ENCODE results near the gene TSTD1. TPM values are rescaled to one million over a fixed set of nuclear protein-coding genes. Genes with fewer than 3 reads are reported as not detected.

Gene TSTD1
- total RNA-seq, 1 experiment from 2014 or later = 67.6 TPM

DNA sequence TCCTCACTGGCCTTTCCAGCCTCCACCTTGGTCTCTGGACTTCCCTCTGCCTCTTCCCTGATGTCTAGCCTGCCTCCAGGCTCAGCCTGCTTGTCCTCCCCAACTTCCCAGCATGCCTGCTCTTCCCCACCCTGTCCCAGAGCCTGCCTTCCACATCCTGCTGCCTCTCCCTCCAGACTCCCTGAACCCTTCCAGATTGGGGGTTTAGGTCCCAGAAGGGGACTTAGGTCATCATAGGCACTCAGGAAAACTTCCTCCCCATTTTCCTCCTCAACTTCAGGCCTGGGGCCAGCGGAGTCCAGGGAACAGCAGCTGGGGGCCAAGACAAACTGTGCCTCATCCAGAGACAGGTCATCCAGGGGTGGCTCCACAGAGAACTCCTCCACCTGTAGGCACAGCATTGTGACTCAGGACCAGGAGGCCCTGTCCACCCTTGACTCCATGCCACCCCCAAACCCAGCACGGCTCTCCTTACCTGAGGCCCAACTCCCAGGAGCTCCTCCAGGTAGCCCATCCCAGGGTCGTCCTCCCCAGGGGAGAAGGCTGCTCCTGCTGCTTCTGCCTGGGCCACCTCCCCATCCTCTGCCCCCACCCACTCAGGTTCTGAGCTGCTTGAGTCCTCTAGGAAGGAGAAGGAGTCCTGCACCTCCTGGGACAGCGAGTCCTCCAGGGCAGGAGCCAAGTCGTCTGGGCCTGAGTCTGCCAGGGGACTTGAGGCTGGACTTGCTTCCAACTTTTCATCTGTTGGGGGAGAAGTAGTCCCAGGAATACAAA is 10.4 kb upstream of the TSTD1 start:
- H3K4me1 Mint-ChIP-seq (ENCODE audit: low read depth, unreplicated experiment) = no peaks in the 10 kb centered on the region
- TF ChIP-seq, protein P1, sequence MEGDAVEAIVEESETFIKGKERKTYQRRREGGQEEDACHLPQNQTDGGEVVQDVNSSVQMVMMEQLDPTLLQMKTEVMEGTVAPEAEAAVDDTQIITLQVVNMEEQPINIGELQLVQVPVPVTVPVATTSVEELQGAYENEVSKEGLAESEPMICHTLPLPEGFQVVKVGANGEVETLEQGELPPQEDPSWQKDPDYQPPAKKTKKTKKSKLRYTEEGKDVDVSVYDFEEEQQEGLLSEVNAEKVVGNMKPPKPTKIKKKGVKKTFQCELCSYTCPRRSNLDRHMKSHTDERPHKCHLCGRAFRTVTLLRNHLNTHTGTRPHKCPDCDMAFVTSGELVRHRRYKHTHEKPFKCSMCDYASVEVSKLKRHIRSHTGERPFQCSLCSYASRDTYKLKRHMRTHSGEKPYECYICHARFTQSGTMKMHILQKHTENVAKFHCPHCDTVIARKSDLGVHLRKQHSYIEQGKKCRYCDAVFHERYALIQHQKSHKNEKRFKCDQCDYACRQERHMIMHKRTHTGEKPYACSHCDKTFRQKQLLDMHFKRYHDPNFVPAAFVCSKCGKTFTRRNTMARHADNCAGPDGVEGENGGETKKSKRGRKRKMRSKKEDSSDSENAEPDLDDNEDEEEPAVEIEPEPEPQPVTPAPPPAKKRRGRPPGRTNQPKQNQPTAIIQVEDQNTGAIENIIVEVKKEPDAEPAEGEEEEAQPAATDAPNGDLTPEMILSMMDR (IDR thresholded peaks at IDR 0.05; ENCODE audit: unreplicated experiment) = no peak
- DNase-seq = no peak
- BruUV-seq (replicated peaks) = no TSS peak
- peaks cover 9% of the 10 kb centered on the region for H3K9me3 Mint-ChIP-seq (ENCODE audit: low read depth, unreplicated experiment)
- H3K27me3 Mint-ChIP-seq (ENCODE audit: unreplicated experiment) = no peaks in the 10 kb centered on the region
- no peak overlapping the region for H3K4me3 Mint-ChIP-seq (ENCODE audit: low read depth, unreplicated experiment)
- peaks cover 52% of the 10 kb centered on the region for H3K36me3 Mint-ChIP-seq (ENCODE audit: insufficient read depth, unreplicated experiment)
- intact Hi-C loops (cut with micrococcal nuclease; ENCODE audit: unreplicated experiment) = loop anchor here (5.0 kb wide), 1 partner anchor 33 kb away; no protein-coding TSS in a partner anchor
- CTCF ChIA-PET = interaction anchor here (0.6 kb wide), 1 partner anchor 594 kb away, joined by 3 read pairs; no protein-coding TSS in a partner anchor
- H3K27ac Mint-ChIP-seq (ENCODE audit: unreplicated experiment) = peak overlapping the region; percentile 68

DNA sequence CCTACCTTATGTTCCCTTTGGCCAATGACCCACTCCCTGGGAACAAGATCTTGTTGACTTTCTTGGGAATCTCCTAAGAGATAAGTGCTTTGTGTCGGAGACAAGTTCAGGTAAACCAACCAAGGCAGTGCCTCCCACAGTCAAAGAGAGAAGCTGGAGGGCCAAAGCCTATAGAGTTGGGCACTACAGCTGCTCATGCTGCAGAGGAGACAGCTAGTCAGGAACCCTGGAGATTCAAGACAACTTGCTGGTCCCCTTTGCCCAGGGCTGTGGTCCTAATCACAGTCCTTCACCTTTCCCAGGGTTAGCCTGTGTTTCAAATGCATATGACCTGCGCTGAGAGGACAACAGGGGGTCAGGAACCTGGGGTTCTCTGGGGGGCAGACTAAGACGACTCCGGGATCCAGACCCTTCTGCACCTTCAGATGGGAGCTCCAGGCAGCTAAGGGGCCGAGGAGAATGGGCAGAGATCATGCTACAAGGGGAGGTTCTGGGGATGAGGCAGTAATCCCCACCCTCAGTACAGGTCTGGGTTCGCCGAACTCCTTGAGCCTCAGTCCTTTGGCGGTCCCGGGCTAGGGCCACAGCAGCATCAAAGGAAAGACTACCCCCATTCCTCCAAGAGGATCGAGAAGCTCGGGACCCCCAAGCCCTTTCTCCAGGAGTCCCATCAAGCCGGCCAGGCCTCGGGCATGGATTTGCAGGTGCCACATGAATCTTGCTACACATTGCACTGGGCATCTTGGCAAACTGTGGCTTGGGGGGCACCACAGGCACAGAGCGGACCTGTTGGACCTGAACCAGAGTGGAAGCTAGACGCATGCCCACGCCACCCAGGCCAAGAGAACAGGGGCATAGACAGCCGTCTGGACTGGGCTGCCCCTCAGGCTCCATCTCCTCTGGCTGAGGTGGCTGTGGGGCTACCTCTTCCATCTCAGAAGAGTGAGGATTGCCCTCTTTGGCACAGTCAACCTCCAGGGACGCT is 9.0 kb upstream of the TSTD1 start:
- H3K27ac Mint-ChIP-seq (ENCODE audit: unreplicated experiment) = peak overlapping the region; percentile 68
- H3K9me3 Mint-ChIP-seq (ENCODE audit: low read depth, unreplicated experiment) = peaks cover 7% of the 10 kb centered on the region
- H3K36me3 Mint-ChIP-seq (ENCODE audit: insufficient read depth, unreplicated experiment) = peaks cover 54% of the 10 kb centered on the region
- H3K27me3 Mint-ChIP-seq (ENCODE audit: unreplicated experiment) = no peaks in the 10 kb centered on the region
- no TSS peak for BruUV-seq (replicated peaks)
- no peak for DNase-seq
- intact Hi-C loops (cut with micrococcal nuclease; ENCODE audit: unreplicated experiment) = loop anchor here (5.0 kb wide), 1 partner anchor 35 kb away; no protein-coding TSS in a partner anchor
- TF ChIP-seq, protein P1 (IDR thresholded peaks at IDR 0.05; ENCODE audit: unreplicated experiment) = no peak
- H3K4me3 Mint-ChIP-seq (ENCODE audit: low read depth, unreplicated experiment) = no peak overlapping the region
- CTCF ChIA-PET = interaction anchor here (1.0 kb wide), 1 partner anchor 9 kb away, joined by 3 read pairs; the partner anchor contains the start of gene TSTD1
- no peaks in the 10 kb centered on the region for H3K4me1 Mint-ChIP-seq (ENCODE audit: low read depth, unreplicated experiment)

DNA sequence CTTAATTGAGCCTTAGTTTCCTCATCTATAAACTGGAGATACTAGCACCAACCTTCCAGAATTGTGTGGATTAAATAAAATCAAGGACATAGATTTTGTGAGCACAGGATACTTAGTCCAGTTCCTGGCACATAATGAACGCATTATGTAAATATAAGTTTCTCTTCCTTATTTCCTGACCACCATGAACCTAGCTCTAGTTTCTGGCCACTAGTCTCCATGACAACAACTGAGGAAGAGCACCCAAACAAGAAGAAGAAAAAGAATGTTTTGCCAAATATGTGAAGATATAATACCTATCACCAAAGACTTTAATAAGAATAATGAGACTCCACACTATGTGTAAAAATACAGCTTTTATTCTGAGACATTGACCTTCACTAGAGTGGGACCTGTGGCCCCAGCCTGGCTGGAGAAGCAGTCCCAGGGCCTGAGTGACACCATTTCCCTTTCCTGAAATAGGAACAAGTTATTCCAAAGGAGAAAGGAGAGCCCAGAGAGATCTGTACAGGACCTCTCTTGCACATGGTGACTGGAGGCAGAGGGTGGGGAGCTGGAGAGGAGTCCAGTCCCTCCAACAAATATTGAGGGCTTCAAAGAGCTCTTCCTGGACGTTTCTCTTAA is 8.0 kb upstream of the TSTD1 start:
- no TSS peak for BruUV-seq (replicated peaks)
- no peak for DNase-seq
- Mint-ChIP-seq H3K36me3 (ENCODE audit: insufficient read depth, unreplicated experiment) (peaks cover 47% of the 10 kb centered on the region), H3K27me3 (ENCODE audit: unreplicated experiment) (no peaks in the 10 kb centered on the region), H3K4me3 (ENCODE audit: low read depth, unreplicated experiment) (peak overlapping the region; percentile 88), H3K9me3 (ENCODE audit: low read depth, unreplicated experiment) (peaks cover 7% of the 10 kb centered on the region), H3K27ac (ENCODE audit: unreplicated experiment) (peak overlapping the region; percentile 95), H3K4me1 (ENCODE audit: low read depth, unreplicated experiment) (no peaks in the 10 kb centered on the region)
- TF ChIP-seq, protein P1 (IDR thresholded peaks at IDR 0.05; ENCODE audit: unreplicated experiment) = no peak
- CTCF ChIA-PET = interaction anchor here (0.6 to 1.9 kb wide), 5 partner anchors 8 to 69 kb away, joined by 3 to 17 read pairs (median 4); partner anchors contain the start of genes F11R, NECTIN4 and TSTD1
- intact Hi-C loops (cut with micrococcal nuclease; ENCODE audit: unreplicated experiment) = loop anchor here (5.0 kb wide), 1 partner anchor 36 kb away; no protein-coding TSS in a partner anchor

All from Calu3 (cell line).